IPS-NIHi7 (cell line): ENCODE measurements around the gene UGT2A3.
"Not testable (repeated sequence)": the region's sequence is repeated elsewhere in the genome, so short reads cannot be mapped to it uniquely, and the experiment has no call there.

Experiments used
- DNase-seq: peaks from one replicate; pipeline ENCODE4 v3.0.0; 2012; ENCODE audit warnings: mixed read lengths; ENCODE audit errors: extremely low spot score

The UGT2A3 gene

GRCh38 chr4:68951078-68951805, at the start of gene UGT2A3:
Gene UGT2A3 (minus strand): TSS chr4:68951804. CDS start chr4:68951760, 44 bp downstream.
- peak; percentile 12 for DNase-seq

GRCh38 chr4:68997040-68997439, 45.4 kb upstream of the UGT2A3 start:
- no peak for DNase-seq

GRCh38 chr4:68995292-68995691, 43.7 kb upstream of the UGT2A3 start:
- DNase-seq: no peak

GRCh38 chr4:68987007-68987406, 35.4 kb upstream of the UGT2A3 start:
- no peak for DNase-seq

- DNase-seq: no peak
Measured at GRCh38 chr4:68985442-68985841, 33.8 kb upstream of the UGT2A3 start.

- no peak for DNase-seq
Measured at GRCh38 chr4:68984947-68985346, 33.3 kb upstream of the UGT2A3 start.

- no peak for DNase-seq
Measured at GRCh38 chr4:68963374-68963773, 11.8 kb upstream of the UGT2A3 start.

- DNase-seq: no peak
Measured at GRCh38 chr4:68962868-68963267, 11.3 kb upstream of the UGT2A3 start.

- DNase-seq: no peak
Measured at GRCh38 chr4:68960294-68961163, 8.9 kb upstream of the UGT2A3 start.

GRCh38 chr4:68959085-68959484, 7.5 kb upstream of the UGT2A3 start:
- DNase-seq: not testable (repeated sequence)

GRCh38 chr4:68954126-68954525, 2.5 kb upstream of the UGT2A3 start:
- DNase-seq: no peak

- no peak for DNase-seq
Measured at GRCh38 chr4:68953056-68953596, 1.5 kb upstream of the UGT2A3 start.

- no peak for DNase-seq
Measured at GRCh38 chr4:68951806-68952585, 392 bp upstream of the UGT2A3 start.

- no peak for DNase-seq
Measured at GRCh38 chr4:68950033-68950432, 1.6 kb downstream of the UGT2A3 start.

- DNase-seq: no peak
Measured at GRCh38 chr4:68948985-68949384, 2.6 kb downstream of the UGT2A3 start.

- no peak for DNase-seq
Measured at GRCh38 chr4:68948044-68948743, 3.4 kb downstream of the UGT2A3 start.

GRCh38 chr4:68929076-68929737, 22.4 kb downstream of the UGT2A3 start:
- DNase-seq: no peak

- no peak for DNase-seq
Measured at GRCh38 chr4:68927165-68927564, 24.4 kb downstream of the UGT2A3 start.

- not testable (repeated sequence) for DNase-seq
Measured at GRCh38 chr4:68922202-68922601, 29.4 kb downstream of the UGT2A3 start.

- DNase-seq: no peak
Measured at GRCh38 chr4:68921051-68921450, 30.6 kb downstream of the UGT2A3 start.

- no peak for DNase-seq
Measured at GRCh38 chr4:68917016-68917415, 34.6 kb downstream of the UGT2A3 start.
